Immature natural killer cell (primary cell): Measurements from ENCODE around the gene ADAP1. TPM values are rescaled to one million over a fixed set of nuclear protein-coding genes. Genes with fewer than 3 reads are reported as not detected.
"Not testable (repeated sequence)": the region's sequence is repeated elsewhere in the genome, so short reads cannot be mapped to it uniquely, and the experiment has no call there.

Experiments
- DNase-seq, 3 donors: peaks; one replicate each; pipeline ENCODE4 v3.0.0; 2022; ENCODE audit warnings: mixed read lengths in 1 of 3
- H3K27ac Mint-ChIP-seq, 6 donors: one replicate each; pipeline ENCODE4 v1.8.0; 2020; ENCODE audit warnings: mixed read lengths in 6 of 6, mild to moderate bottlenecking in 5 of 6, inconsistent platforms in 4 of 6, moderate library complexity in 3 of 6
- H3K27me3 Mint-ChIP-seq, 3 donors: one replicate each; pipeline ENCODE4 v1.8.0; 2020 to 2021; ENCODE audit warnings: low read depth in 3 of 3, mild to moderate bottlenecking in 3 of 3, mixed read lengths in 3 of 3, moderate library complexity in 3 of 3, inconsistent platforms in 1 of 3
- H3K36me3 Mint-ChIP-seq, 3 donors: one replicate each; pipeline ENCODE4 v1.8.0; 2020; ENCODE audit warnings: mixed read lengths in 3 of 3, inconsistent platforms in 2 of 3, mild to moderate bottlenecking in 2 of 3
- H3K4me1 Mint-ChIP-seq, 2 donors: one replicate each; pipeline ENCODE4 v1.8.0; 2020; ENCODE audit warnings: inconsistent platforms in 2 of 2, mild to moderate bottlenecking in 2 of 2, mixed read lengths in 2 of 2, moderate library complexity in 1 of 2
- H3K4me3 Mint-ChIP-seq, 5 donors: one replicate each; pipeline ENCODE4 v1.8.0; 2020; ENCODE audit warnings: mild to moderate bottlenecking in 5 of 5, mixed read lengths in 5 of 5, inconsistent platforms in 3 of 5, moderate library complexity in 3 of 5
- H3K9me3 Mint-ChIP-seq, 6 donors: one replicate each; pipeline ENCODE4 v1.8.0; 2020; ENCODE audit warnings: mild to moderate bottlenecking in 6 of 6, mixed read lengths in 6 of 6, inconsistent platforms in 4 of 6, moderate library complexity in 3 of 6
- polyA plus RNA-seq, 3 donors: library from polyadenylated mRNA; unstranded; fragments of 300-500 nt; fragmentation: Illumina TruSeq; gene quantifications; one replicate each; pipeline ENCODE4 v1.2.3, GENCODE V29; 2021

ADAP1 gene
- polyA plus RNA-seq, 3 donors from 2014 or later: 49.7 to 72.1 (median 55.1) TPM

DNA sequence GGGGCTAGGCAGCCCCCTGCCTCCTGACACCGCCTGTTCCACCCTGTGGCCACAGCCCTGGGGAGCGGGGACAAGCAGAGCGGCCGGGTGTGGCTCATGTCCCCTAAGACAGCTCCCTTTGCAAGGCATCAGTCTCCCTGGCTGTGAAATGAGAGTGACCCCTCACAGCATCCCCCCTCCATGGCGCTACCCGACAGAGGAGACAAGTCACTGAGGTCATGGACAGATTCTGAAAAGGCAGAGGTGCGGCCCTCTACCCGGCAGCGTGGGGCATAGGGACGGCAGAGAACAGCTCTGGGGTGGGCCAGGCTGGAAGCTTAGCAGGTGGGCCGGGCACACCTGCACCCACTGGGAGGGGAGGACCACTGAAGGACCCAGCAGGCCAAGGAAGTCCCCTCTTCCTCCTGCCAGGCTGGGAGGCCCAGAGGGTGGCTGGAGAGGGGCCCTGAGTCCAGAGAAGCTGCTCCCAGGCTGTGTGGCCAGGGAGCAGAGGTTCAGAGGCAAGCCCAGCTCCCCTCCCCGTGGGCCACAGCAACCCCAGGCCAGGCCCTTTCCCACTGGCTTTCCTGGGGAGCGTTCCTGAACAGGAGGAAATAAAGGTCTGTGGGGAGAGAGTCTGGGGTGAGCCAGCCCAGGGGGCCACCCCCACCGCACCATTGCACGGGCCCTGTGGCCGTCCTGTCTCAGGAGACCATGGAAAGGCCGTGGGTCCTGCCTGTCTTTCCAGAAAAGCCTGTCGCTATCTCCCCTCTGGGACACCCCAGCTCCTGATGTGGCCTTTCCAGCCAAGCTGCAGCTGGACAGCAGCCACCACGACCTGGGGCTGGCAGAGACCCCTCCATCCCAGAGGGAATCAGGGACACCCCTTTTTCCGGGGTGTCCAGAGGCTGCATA lies 1.7 kb downstream of the ADAP1 start:
- DNase-seq: no peak
- Mint-ChIP-seq H3K9me3 (no peaks in the 10 kb centered on the region), H3K4me3 (peak overlapping the region; percentile 68 to 74 (median 71)), H3K27me3 (peaks cover 3 to 11% (median 3%) of the 10 kb centered on the region in 3 donors), H3K4me1 (peaks cover 34 to 42% of the 10 kb centered on the region in 2 donors), H3K27ac (peak overlapping the region in 5 of 6 donors; percentile 71 to 89 (median 80)), H3K36me3 (no peaks in the 10 kb centered on the region)

DNA sequence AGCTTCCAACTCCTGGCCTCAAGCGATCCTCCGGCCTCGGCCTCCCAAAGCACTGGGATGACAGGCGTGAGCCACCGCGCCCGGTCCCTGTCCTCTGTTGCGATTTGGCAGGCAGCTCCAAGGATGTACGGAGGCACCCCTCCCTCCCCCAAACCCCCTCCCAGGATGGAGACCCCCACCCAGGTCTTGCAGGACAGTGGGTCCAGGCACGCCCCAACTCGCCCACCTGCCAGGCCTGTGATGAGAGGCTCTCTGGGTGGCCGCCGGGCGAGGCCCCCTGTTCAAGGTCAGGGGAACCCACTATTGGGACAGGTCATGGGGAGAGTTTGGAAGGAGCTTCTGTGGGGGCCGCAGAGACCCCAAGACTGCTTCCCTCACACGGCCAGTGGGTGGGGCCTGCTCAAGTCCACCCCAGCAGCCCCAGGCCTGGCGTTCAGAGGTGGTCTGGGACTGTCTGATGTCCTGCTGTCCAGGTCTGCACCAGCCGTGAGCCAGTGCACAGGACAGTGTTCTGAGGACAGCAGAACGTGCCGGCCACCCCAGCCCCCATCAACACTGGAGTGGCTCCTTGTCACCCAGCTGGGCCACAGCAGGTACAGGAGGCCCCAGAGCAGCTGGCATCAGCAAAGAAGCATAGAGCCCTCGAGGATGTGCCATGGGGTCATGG lies 2.5 kb downstream of the ADAP1 start:
- Mint-ChIP-seq H3K27me3 (peaks cover 3 to 11% (median 3%) of the 10 kb centered on the region in 3 donors), H3K27ac (peak overlapping the region in 3 of 6 donors; percentile 78 to 82 (median 80)), H3K36me3 (no peaks in the 10 kb centered on the region), H3K9me3 (no peaks in the 10 kb centered on the region), H3K4me3 (peak overlapping the region; percentile 68 to 74 (median 71)), H3K4me1 (peaks cover 34 to 46% of the 10 kb centered on the region in 2 donors)
- no peak for DNase-seq

DNA sequence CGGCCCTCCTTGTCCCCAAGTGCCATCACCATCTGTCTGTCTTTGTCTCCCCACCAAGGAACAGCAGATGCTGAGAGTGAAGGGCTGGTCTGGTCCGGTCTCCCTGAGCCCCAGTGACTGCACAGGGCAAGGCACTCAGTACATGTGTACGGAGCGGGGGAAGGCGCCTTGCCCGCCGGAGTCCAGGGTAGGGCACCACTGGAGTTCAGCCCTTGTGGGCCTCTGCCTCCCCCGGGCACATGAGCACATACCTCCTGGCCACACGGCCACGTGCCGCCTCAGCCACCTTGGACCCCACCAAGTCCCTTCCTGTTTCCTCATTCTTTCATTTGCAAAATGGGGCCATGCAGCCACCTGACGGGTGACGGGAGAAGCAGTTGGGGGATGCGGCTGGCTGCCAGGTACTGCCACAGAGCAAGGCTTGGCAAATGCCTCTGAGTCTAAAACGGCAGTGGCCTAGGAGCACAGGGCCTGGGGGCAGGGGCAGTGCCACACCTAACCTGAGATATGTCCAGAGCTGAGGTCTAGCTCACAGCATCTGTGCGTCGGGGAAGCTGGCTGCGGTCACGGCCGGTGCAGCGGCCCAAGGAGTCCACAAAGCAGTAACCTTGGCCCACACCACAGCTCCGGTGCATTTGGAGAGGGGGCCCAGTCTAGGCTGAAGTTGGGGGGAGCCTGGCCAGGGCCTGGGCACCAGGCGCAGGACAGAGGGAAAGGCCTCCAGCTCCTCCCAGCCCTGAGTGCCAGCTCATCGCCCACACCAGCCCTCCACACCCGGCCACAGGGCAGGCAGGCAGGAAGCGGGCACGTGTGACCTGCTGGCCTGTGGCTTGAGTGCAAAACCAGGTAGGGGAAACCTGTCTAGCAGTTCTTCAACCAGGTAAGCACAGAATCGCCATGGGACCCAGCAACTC lies 5.2 kb downstream of the ADAP1 start:
- peak overlapping the region; percentile 67 to 72 (median 70) for H3K4me3 Mint-ChIP-seq
- peak overlapping the region; percentile 79 to 89 (median 84) for H3K27ac Mint-ChIP-seq
- H3K9me3 Mint-ChIP-seq: no peaks in the 10 kb centered on the region
- H3K27me3 Mint-ChIP-seq: peaks cover 3 to 11% (median 3%) of the 10 kb centered on the region in 3 donors
- H3K4me1 Mint-ChIP-seq: peaks cover 40 to 41% of the 10 kb centered on the region in 2 donors
- peaks cover 0 to 3% (median 0%) of the 10 kb centered on the region in 3 donors for H3K36me3 Mint-ChIP-seq
- DNase-seq: peak; percentile 49 to 62 (median 58)

DNA sequence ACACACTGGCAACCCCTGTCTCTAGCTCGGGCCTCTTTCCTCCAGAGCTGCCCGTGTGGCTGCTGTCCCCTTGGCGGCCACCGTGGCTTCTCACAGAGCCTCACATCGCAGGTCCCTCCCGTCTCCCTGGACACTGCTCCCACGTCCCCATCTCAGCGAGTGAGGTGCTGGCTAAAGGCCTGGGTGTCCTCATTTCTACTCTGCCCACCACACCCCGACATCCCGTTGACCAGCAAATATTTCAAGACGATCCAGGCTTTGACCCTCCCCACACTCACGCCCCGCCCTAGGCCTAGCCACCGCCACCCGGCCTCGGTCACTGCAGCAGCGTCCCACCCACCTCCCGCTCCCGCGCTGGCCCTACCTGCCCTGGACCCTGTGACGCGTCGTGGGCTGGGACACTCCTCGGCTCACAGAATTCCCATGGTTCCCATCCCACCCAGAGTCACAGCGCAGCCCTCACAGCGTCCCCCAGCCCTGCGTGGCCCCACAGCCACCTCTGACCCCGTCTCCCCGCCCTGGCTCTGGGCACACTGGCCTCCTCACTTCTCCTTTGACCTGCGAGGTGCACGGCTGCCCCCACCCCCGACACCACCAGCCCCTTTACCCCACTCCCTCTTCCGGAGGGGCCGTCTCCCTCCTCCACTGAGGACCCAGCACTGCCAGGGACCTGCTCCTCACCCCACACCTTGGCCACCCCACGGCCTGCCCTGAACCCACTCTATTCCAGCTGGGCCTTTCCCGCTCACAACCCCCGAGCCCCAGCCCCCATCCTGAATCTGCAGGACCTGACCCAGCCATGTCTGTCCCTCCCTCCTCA lies 6.9 kb downstream of the ADAP1 start:
- Mint-ChIP-seq H3K4me1 (peaks cover 38 to 41% of the 10 kb centered on the region in 2 donors), H3K27me3 (peaks cover 3 to 11% (median 3%) of the 10 kb centered on the region in 3 donors), H3K36me3 (peaks cover 0 to 3% (median 0%) of the 10 kb centered on the region in 3 donors), H3K27ac (peak overlapping the region in 4 of 6 donors; percentile 29 to 77 (median 66)), H3K9me3 (no peaks in the 10 kb centered on the region), H3K4me3 (no peak overlapping the region)
- no peak for DNase-seq

DNA sequence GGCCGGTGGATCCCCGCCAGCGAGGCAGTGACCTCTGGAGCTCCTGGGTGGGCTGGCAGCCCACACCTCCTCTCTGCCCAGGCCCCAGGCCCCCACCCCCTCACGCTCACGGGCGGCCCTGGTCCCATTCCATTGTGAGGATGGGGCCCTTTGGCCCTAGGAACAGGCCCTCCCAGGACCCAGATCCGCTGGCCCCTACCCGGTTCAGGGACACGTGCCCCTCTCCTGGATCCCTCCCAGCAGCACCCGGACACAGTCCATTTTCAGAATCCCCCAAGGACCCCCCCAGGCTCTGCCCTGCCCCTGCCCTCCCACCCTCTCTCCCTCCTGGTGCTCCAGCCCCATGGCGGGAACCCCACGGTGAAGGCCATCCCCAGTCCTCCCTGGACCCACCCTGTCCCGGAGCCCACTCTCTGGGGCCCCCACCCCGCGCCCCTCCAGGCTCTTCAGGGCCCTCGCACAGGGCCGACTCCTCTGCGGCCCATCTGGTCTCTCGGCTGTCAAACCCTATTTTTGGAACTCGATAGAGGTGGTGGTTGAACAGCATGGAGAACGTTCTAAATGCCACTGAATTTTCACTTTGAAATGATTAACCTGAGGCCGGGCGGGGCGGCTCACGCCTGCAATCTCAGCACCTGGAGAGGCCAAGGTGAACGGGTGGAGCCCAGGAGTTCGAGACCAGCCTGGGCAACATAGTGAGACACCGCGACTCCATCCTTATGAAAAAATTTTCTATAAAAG lies 8.1 kb downstream of the ADAP1 start:
- no peaks in the 10 kb centered on the region for H3K9me3 Mint-ChIP-seq
- peaks cover 3 to 11% (median 3%) of the 10 kb centered on the region in 3 donors for H3K27me3 Mint-ChIP-seq
- peaks cover 39 to 40% of the 10 kb centered on the region in 2 donors for H3K4me1 Mint-ChIP-seq
- DNase-seq: no peak
- peaks cover 0 to 8% (median 0%) of the 10 kb centered on the region in 3 donors for H3K36me3 Mint-ChIP-seq
- H3K4me3 Mint-ChIP-seq: no peak overlapping the region
- no peak overlapping the region for H3K27ac Mint-ChIP-seq

DNA sequence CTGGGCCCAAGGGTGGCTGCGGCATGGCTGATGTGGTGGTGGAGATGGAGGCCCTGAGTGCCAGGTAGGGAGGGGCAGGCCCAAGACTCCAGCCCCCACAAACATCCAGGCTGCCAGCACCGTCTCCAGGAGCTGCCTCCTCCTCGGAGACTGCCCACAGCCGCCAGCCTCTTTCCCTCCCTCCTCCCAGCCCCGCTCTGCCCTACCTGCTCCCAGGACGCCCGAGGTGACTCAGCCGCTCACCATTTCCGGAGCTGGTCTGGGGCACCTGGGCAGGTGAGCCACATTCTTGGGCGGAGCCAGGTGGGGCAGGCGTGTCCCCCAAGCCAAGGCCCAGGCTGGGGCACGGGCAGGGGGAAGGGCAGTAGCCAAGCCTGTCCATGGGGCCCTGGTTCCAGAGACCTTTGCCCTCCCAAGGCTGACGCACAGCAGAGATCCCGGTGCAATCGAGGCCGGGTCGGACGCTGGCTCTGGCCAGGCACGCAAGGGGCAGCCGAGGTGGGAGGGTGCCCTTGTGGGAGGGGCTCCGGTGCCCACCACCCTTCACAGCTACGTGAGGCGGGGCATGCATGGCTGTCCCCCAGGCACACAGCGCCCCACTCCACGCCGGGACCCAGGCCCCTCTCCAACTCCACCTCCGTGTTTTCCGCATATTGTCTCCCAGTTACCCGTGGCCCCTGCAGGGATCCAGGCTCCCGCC lies 8.8 kb downstream of the ADAP1 start:
- no peak for DNase-seq
- Mint-ChIP-seq H3K9me3 (no peaks in the 10 kb centered on the region), H3K27me3 (peaks cover under 1 to 11% (median 3%) of the 10 kb centered on the region in 3 donors), H3K27ac (no peak overlapping the region), H3K36me3 (peaks cover 0 to 9% (median 0%) of the 10 kb centered on the region in 3 donors), H3K4me3 (no peak overlapping the region), H3K4me1 (peaks cover 39 to 44% of the 10 kb centered on the region in 2 donors)

DNA sequence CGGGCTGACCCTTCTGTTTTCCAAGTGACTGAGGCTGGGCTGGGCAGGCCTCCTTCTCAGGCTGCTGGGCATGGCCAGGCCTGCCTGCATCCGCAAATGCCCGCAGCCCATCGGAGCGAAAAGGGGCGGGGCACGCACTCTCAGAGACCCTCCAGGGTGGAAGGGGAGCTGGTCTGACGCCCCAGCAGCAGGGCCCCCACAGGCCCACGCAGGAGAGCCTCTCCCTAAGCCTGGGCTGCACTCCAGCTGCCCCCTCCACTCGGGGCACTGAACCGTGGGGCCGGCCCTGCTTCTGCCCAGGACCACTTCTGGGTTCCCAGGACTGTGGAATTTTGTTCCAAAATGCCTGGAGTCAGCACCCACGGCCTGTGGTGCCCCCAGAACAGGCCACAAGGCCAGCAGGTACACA lies 9.3 kb downstream of the ADAP1 start:
- no peaks in the 10 kb centered on the region for H3K9me3 Mint-ChIP-seq

DNA sequence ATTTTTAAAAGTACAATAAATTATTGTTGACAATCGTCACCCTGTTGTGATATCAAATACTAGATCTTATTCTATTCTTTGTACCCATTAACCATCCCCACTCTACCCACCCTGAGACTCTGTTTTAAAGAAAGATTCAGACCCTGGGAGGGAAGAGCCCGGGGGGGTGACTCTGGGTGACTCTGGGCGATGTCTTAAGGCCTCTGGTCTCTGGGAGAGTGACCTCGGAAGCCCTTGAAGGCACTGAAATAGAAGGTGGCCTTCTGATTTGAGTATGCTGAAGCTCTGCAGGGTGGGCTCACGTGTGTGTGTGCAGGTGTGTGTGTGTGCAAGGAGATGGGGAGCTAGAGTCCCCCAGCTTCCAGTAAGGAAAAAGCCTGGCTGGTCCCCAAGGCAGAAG lies 9.7 kb downstream of the ADAP1 start:
- DNase-seq: no peak
- no peaks in the 10 kb centered on the region for H3K9me3 Mint-ChIP-seq
- H3K27ac Mint-ChIP-seq: peak overlapping the region in 4 of 6 donors; percentile 25 to 56 (median 48)
- H3K4me1 Mint-ChIP-seq: peaks cover 39 to 44% of the 10 kb centered on the region in 2 donors
- H3K36me3 Mint-ChIP-seq: peaks cover 0 to 9% (median 4%) of the 10 kb centered on the region in 3 donors
- H3K4me3 Mint-ChIP-seq: no peak overlapping the region
- H3K27me3 Mint-ChIP-seq: peaks cover 0 to 8% (median 3%) of the 10 kb centered on the region in 3 donors

More for the DNA sequence above, 9.3 kb downstream of the ADAP1 start:
- Mint-ChIP-seq H3K27me3 (peaks cover 0 to 10% (median 3%) of the 10 kb centered on the region in 3 donors), H3K36me3 (peaks cover 0 to 9% (median 0%) of the 10 kb centered on the region in 3 donors), H3K4me3 (no peak overlapping the region), H3K27ac (peak overlapping the region in 1 of 6 donors; percentile 56), H3K4me1 (peaks cover 39 to 44% of the 10 kb centered on the region in 2 donors)
- no peak for DNase-seq

DNA sequence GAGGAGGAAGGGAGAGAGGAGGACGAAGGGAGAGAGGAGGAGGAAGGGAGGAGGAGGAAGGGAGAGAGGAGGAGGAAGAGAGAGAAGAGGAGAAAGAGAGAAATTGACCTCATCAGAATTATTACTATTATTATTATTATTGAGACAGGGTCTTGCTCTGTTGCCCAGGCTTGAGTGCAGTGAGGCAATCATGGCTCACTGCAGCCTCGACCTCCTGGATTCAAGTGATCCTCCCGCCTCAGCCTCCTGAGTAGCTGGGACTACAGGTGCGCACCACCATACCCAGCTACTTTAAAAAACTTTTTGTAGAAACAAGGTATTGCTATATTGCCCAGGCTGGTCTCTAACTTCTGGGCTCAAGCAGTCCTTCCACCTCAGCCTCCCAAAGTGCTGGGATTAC lies 10.7 kb downstream of the ADAP1 start:
- DNase-seq, H3K36me3 Mint-ChIP-seq, H3K27me3 Mint-ChIP-seq, H3K9me3 Mint-ChIP-seq, H3K4me3 Mint-ChIP-seq: not testable (repeated sequence)
- peaks cover 36 to 43% of the 10 kb centered on the region in 2 donors for H3K4me1 Mint-ChIP-seq
- peak overlapping the region in 1 of 6 donors; percentile 61 for H3K27ac Mint-ChIP-seq

DNA sequence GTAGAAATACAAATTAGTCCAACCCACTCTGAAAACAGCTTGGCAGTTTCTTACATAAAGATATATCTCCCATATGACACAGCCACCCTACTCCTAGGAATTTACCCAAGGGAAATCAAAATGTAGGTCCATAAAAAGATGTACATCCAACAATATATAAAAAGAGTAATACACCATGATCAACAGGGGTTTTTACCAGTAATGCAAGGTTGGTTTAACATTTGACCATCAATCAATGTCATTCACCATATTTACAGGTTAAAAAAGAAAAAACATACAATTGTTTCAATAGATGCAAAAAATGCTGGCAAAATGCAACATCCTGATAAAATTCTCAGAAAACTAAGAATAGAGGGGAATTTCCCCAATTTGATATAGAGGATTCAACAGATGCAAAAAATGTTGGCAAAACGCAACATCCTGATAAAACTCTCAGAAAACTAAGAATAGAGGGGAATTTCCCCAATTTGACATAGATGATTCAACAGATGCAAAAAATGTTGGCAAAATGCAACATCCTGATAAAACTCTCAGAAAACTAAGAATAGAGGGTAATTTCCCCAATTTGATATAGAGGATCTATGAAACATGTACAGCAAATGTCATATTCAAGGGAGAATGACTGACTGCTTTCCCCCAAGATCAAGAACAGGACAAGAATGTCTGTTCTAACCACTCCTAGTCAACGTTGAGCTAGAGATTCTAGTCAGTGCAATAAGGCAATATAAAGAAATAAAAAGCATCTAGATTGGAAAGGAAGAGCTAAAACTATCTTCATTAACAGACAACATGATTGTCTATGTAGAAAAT lies 13.7 kb downstream of the ADAP1 start:
- no peak for DNase-seq
- Mint-ChIP-seq H3K4me3 (no peak overlapping the region), H3K27ac (peak overlapping the region; percentile 34 to 89 (median 78)), H3K27me3 (peaks cover 0 to 6% (median 4%) of the 10 kb centered on the region in 3 donors), H3K36me3 (peaks cover 0 to 9% (median 5%) of the 10 kb centered on the region in 3 donors), H3K9me3 (no peaks in the 10 kb centered on the region), H3K4me1 (peaks cover 42 to 49% of the 10 kb centered on the region in 2 donors)

DNA sequence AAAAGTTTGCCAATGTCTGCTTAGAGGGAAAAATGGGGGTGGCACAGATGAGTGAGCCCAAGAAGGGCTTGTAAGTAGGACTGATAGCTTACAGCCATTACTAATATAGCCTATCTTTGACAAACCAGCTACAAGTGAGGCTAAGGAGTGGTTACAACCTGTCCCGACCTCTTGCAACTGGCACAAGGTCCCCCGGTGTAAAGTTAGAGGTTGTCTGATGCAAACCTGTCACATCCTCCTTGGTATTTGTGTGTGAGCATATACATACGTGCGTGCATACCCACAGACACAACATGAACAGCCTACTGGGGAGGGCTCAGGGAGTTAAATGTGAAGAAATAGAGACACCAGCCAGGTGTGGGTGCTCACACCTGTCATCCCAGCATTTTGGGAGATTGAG lies 14.6 kb downstream of the ADAP1 start:
- H3K27me3 Mint-ChIP-seq: peaks cover 0 to 6% (median 4%) of the 10 kb centered on the region in 3 donors
- H3K4me3 Mint-ChIP-seq: peak overlapping the region; percentile 22 to 60 (median 48)
- peak; percentile 42 to 60 (median 49) for DNase-seq
- peak overlapping the region; percentile 50 to 89 (median 80) for H3K27ac Mint-ChIP-seq
- H3K36me3 Mint-ChIP-seq: peaks cover 0 to 8% (median 5%) of the 10 kb centered on the region in 3 donors
- no peaks in the 10 kb centered on the region for H3K9me3 Mint-ChIP-seq
- H3K4me1 Mint-ChIP-seq: peaks cover 43 to 46% of the 10 kb centered on the region in 2 donors
